ENCODE data around the gene UBE3B.

Gene UBE3B

GRCh38 chr12:109573029-109573913 lies 95.8 kb downstream of the UBE3B start, which contains the start of the genes MMAB and MVK:
Gene MMAB (minus strand): TSS chr12:109573504. CDS start chr12:109573480, 24 bp downstream.
Gene MVK (plus strand): TSS chr12:109573794. CDS start chr12:109574823, 1,029 bp downstream.
- peak; percentile 99 for DNase-seq (ENCODE audit: low spot score)

DNA sequence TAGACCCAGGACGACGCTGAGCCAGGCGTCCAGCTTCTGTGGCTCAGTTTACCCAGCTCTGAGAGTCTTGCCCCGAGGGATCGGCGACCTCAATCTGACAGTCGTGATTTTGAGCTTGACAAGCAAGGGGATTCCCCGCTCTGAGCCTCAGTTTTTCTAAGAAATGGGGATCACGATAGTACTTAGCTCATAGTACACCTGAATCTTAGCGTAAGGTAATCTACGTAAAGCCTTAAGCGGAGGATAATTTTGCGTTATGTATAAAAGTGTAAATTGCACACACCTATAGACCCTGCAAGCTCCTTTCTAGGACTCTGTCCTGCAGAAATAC lies 96.4 kb downstream of the UBE3B start:
- DNase-seq (ENCODE audit: low spot score) = no peak

- no peak for DNase-seq (ENCODE audit: low spot score)
These were observed 98.2 kb downstream of the UBE3B start for GRCh38 chr12:109575683-109576082.

DNA sequence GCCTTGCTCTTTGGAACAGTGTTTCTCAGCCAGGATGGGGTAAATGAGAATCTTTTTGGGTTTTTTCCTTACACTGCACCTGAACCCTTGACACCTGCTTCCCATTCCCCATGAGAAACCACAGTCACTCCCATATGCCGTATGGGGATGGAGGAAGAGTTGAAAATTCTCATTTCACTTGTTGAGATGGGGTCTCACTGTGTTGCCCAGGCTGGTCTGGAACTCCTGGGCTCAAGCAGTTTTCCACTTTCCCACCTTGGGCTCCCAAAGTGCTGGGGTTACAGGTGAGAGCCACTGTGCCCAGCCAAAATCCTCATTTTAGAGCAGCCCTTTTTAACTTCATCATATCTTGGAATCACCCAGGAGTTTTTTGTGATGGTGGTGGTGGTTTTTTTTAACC lies 99.9 kb downstream of the UBE3B start:
- DNase-seq (ENCODE audit: low spot score) = no peak

DNA sequence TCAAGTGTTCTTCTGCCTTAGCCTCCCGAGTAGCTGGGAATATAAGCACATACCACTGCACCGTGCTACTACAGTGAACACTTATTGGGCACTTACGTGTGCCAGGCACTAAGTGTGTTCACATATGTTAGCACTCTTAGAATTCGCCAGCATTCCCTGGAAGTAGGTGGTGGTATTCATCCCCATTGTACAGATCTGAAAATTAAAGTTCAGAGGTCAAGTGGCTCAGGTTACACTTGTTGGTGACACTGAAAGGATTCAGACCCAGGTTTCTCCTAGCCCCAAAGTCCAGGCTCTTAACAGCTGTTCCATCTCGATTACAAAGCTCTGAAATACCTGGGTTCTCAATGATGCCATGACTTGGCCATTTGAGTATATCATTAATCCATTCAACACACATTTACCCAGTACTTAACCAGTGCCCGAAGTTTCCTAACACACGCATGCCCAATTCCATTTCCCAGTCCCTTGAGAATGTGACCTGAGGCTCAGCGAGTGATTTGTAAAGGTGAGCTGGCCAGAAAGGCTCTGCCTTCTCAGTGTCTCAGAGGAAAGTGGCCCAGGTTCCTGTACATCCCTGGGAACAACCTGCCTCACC lies 101.0 kb downstream of the UBE3B start:
- no peak for DNase-seq (ENCODE audit: low spot score)

- no peak for DNase-seq (ENCODE audit: low spot score)
These were observed 102.2 kb downstream of the UBE3B start for GRCh38 chr12:109579639-109580038.

- no peak for DNase-seq (ENCODE audit: low spot score)
These were observed 102.8 kb downstream of the UBE3B start for GRCh38 chr12:109580272-109580671.

DNA sequence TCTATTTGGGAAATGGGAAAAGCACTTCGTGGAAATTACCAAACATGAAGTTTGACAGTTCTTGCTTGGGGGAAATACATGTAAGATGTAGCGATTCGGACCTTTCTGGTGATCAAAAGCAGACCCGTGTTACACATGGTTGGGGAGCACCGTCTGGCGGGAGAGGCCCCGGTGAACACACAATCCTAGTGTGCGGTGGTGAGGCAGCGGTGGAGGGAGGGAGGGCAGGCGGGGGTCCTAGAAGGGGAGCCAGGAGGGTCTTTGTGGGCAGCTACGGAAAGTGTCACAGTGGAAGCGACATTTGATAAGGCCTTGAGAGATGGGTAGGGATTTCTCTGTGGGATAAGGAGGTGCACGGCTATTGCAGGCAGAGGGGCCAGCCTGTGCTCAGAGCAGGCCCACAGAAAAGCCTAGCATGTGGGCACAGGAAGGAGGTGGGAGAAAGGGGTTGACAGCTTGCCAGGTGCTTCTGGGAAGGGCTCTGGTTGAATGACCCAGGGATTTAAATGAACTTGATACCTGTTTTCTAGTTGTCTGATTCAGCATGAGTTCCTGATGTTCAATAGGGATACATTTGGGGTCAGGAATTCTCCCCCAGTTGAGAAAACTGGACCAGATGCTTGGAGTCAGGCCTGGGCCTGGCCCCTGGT lies 103.4 kb downstream of the UBE3B start:
- DNase-seq (ENCODE audit: low spot score) = no peak

DNA sequence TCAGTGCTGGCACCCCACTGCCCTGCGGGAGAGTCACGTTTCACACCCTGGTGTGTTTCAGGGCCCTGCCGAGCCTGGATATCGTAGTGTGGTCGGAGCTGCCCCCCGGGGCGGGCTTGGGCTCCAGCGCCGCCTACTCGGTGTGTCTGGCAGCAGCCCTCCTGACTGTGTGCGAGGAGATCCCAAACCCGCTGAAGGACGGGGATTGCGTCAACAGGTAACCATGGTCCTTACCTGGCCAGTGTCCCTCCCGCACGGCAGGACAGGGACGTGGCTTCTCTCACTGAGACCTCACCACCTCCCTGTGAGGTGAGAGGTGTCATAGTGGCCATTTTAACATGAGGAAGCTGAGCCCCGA lies 103.9 kb downstream of the UBE3B start:
- DNase-seq (ENCODE audit: low spot score) = no peak

DNA sequence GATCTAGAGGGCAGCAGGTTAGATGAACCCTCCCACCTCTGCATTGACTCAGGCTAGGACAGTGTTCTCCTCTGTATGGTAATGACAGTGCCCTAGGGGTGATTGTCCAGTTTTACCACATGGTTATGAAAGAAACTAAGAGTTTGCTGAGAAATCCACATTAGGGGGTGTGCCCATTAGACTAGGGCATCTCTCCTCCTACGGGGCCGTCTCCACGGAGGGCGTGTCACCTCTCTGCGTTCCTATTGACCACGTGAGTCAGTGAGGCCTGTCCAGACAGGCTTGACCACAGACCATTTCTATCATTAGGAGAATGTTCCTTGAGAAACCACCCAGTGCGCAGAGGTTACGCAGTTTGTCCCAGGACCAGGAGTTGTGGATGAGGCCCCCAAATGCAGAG lies 104.4 kb downstream of the UBE3B start:
- DNase-seq (ENCODE audit: low spot score) = no peak

DNA sequence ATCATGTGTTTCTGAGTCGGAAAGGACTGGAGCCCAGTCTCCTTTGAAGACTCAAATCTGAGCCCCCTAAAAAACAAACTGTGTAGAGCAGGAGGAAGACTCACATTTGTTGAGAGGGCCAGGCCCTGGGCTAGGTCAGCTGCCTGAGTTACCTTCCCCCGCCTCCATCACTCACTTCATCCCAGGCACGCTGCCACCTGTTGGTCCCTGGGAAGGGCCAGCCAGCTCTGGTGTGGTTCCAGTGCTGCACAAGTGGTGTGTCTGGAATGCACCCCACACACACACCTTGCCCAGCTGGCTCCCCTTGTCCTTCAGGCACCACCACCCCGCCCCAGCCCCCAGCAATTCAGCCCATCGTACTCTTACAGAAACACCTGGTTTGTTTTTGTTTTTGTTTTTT lies 105.2 kb downstream of the UBE3B start:
- no peak for DNase-seq (ENCODE audit: low spot score)

DNA sequence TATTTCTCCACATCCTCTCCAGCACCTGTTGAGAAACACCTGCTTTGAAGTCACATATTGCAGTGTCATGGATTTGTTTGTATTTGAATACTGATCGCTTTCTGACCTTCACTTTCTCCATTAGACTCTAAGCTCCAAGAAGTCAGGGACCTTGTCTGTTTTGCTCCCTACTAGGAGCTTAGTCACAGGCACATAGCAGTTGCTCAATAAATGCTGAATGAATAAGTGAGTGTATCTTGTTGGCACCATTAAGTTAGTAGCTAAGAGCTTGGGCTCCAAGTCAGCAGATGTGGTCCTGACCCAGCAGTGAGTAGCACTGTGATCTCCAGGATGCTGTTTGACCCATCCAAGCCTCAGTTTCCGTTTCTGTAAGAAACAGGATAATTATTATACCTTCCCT lies 106.3 kb downstream of the UBE3B start:
- DNase-seq (ENCODE audit: low spot score) = no peak
